Left lung (tissue), 14 donors: ENCODE results near the gene CDC27. TPM values are rescaled to one million over a fixed set of nuclear protein-coding genes. Genes with fewer than 3 reads are reported as not detected.

Experiments used
- ATAC-seq: fragments of 200-7000 bp; cut with Tn5 transposase; one replicate; pipeline ENCODE4 v1.9.1; 2020; ENCODE audit warnings: moderate library complexity
- DNase-seq, 4 donors: peaks; one replicate each; pipeline ENCODE4 v3.0.0-alpha.2; 2013 to 2020
- H3K27ac ChIP-seq, 2 donors: fragments of 200-600 bp; sonication (generic) in 1 of 2; one replicate each; pipeline versions ENCODE4 v1.5.0 to v1.8.0; 2020 to 2021
- H3K27me3 ChIP-seq, 2 donors: fragments of 200-600 bp; sonication (generic) in 1 of 2; one replicate each; pipeline versions ENCODE4 v1.5.0 to v1.8.0; 2020 to 2021
- H3K36me3 ChIP-seq, 2 donors: fragments of 200-600 bp; sonication (generic) in 1 of 2; one replicate each; pipeline versions ENCODE4 v1.5.0 to v1.8.0; 2020 to 2021
- H3K4me1 ChIP-seq, 2 donors: fragments of 200-600 bp; one replicate each; pipeline ENCODE4 v1.8.0; 2021
- H3K4me3 ChIP-seq, 2 donors: fragments of 200-600 bp; sonication (generic) in 1 of 2; one replicate each; pipeline versions ENCODE4 v1.5.0 to v1.8.0; 2020 to 2021; ENCODE audit warnings: mild to moderate bottlenecking in 1 of 2
- H3K9me3 ChIP-seq, 2 donors: fragments of 200-600 bp; sonication (generic) in 1 of 2; one replicate each; pipeline versions ENCODE4 v1.5.0 to v1.8.0; 2020 to 2021
- intact Hi-C, 2 donors: fragments of 100-400 bp; cut with DNase I; formaldehyde crosslinking; loops; one replicate each; pipeline versions ENCODE4 v1.11.2 to v1.14.2; 2022
- long read RNA-seq, 12 donors: library from polyadenylated mRNA in 2 of 12; unstranded in 2 of 12; transcript quantifications; one replicate each; pipeline ENCODE4 v2.0.0 and lab custom pipeline, GENCODE V29; 2019 to 2026
- polyA plus RNA-seq, 6 donors: library from polyadenylated mRNA; unstranded; fragments of 120-200 nt; gene quantifications; one replicate each; pipeline ENCODE4 v1.2.1, GENCODE V29; 2013; ENCODE audit not compliant: insufficient read length in 6 of 6
- total RNA-seq, 2 donors: library from RNA; stranded (reverse); fragmentation: NEBNext Ultra II Directional; extraction: Animal tissue kit (Norgen Biotek cat#: 25700); gene quantifications; one replicate each; pipeline ENCODE4 v1.2.1, GENCODE V29; 2021
- TF ChIP-seq, protein P1 (sequence below), 2 donors: fragments of 200-600 bp; sonication (generic) in 1 of 2; IDR thresholded peaks; one replicate each; pipeline versions ENCODE4 v1.5.0 to v1.8.0; 2021; ENCODE audit warnings: antibody characterized with exemption in 2 of 2
- donor health status: DM: no; HTN: yes; CAD: no.
- donor health status: DM: no; HTN: no; CAD: no.

CDC27 gene, protein sequence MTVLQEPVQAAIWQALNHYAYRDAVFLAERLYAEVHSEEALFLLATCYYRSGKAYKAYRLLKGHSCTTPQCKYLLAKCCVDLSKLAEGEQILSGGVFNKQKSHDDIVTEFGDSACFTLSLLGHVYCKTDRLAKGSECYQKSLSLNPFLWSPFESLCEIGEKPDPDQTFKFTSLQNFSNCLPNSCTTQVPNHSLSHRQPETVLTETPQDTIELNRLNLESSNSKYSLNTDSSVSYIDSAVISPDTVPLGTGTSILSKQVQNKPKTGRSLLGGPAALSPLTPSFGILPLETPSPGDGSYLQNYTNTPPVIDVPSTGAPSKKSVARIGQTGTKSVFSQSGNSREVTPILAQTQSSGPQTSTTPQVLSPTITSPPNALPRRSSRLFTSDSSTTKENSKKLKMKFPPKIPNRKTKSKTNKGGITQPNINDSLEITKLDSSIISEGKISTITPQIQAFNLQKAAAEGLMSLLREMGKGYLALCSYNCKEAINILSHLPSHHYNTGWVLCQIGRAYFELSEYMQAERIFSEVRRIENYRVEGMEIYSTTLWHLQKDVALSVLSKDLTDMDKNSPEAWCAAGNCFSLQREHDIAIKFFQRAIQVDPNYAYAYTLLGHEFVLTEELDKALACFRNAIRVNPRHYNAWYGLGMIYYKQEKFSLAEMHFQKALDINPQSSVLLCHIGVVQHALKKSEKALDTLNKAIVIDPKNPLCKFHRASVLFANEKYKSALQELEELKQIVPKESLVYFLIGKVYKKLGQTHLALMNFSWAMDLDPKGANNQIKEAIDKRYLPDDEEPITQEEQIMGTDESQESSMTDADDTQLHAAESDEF
- 10 to 100 TPM; 84.0 to 85.1 TPM for total RNA-seq
- 10 to 100 TPM; 59.3 to 66.4 (median 60.5) TPM for polyA plus RNA-seq
- long read RNA-seq, donor 1, partial matches to known transcripts: 5 of 6 reads
- long read RNA-seq, donor 1, other reads (novel, unspliced or antisense): 0 of 6 reads
- long read RNA-seq, donor 2, full-length matches to known transcripts: 2 of 2 reads
- long read RNA-seq, donor 2, partial matches to known transcripts: 0 of 2 reads
- long read RNA-seq, donor 2, other reads (novel, unspliced or antisense): 0 of 2 reads
- long read RNA-seq, donor 3, full-length matches to known transcripts: 1 of 1 reads
- long read RNA-seq, donor 3, partial matches to known transcripts: 0 of 1 reads
- long read RNA-seq, donor 3, other reads (novel, unspliced or antisense): 0 of 1 reads
- long read RNA-seq, donor 4, partial matches to known transcripts: 18 of 23 reads
- long read RNA-seq, donor 4, other reads (novel, unspliced or antisense): 5 of 23 reads
- long read RNA-seq, donor 5, full-length matches to known transcripts: 2 of 2 reads
- long read RNA-seq, donor 5, partial matches to known transcripts: 0 of 2 reads
- long read RNA-seq, donor 5, other reads (novel, unspliced or antisense): 0 of 2 reads
- long read RNA-seq, donor 6, full-length matches to known transcripts: 2 of 18 reads
- long read RNA-seq, donor 6, partial matches to known transcripts: 8 of 18 reads
- long read RNA-seq, donor 6, other reads (novel, unspliced or antisense): 8 of 18 reads
- long read RNA-seq, donor 7, full-length matches to known transcripts: 2 of 2 reads
- long read RNA-seq, donor 7, partial matches to known transcripts: 0 of 2 reads
- long read RNA-seq, donor 7, other reads (novel, unspliced or antisense): 0 of 2 reads
- long read RNA-seq, donor 8: 0 reads
- long read RNA-seq, donor 9: 0 reads
- long read RNA-seq, donor 10, partial matches to known transcripts: 16 of 18 reads
- long read RNA-seq, donor 10, other reads (novel, unspliced or antisense): 2 of 18 reads
- long read RNA-seq, donor 11: 0 reads
- long read RNA-seq, donor 12: 0 reads

- Histone ChIP-seq H3K4me1 (peaks cover 15 to 47% of the 10 kb centered on the region in 2 donors), H3K9me3 (no peaks in the 10 kb centered on the region), H3K27me3 (no peaks in the 10 kb centered on the region), H3K36me3 (no peaks in the 10 kb centered on the region), H3K4me3 (peak within 1 kb of the TSS; percentile 77 to 84), H3K27ac (peak within 1 kb of the TSS; percentile 91 to 97)
- DNase-seq (peak; percentile 99 to 100 (median 100)), ATAC-seq (peak; percentile 96)
- intact Hi-C loops: no loop called here
- TF ChIP-seq, protein P1, sequence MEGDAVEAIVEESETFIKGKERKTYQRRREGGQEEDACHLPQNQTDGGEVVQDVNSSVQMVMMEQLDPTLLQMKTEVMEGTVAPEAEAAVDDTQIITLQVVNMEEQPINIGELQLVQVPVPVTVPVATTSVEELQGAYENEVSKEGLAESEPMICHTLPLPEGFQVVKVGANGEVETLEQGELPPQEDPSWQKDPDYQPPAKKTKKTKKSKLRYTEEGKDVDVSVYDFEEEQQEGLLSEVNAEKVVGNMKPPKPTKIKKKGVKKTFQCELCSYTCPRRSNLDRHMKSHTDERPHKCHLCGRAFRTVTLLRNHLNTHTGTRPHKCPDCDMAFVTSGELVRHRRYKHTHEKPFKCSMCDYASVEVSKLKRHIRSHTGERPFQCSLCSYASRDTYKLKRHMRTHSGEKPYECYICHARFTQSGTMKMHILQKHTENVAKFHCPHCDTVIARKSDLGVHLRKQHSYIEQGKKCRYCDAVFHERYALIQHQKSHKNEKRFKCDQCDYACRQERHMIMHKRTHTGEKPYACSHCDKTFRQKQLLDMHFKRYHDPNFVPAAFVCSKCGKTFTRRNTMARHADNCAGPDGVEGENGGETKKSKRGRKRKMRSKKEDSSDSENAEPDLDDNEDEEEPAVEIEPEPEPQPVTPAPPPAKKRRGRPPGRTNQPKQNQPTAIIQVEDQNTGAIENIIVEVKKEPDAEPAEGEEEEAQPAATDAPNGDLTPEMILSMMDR (IDR thresholded peaks at IDR 0.05): peak in 1 of 2 donors; percentile 16
Measured at GRCh38 chr17:47188876-47189731, at the start of gene CDC27. Gene CDC27, minus strand, starts transcription at chr17:47189295. Its CDS starts 123 bp downstream, at chr17:47189172.

GRCh38 chr17:47238321-47239010 lies 49.4 kb upstream of the CDC27 start:
- TF ChIP-seq, protein P1 (IDR thresholded peaks at IDR 0.05): no peak
- Histone ChIP-seq H3K36me3 (no peaks in the 10 kb centered on the region), H3K4me1 (peaks cover 14 to 20% of the 10 kb centered on the region in 2 donors), H3K9me3 (peaks cover 0 to 5% of the 10 kb centered on the region in 2 donors), H3K27me3 (no peaks in the 10 kb centered on the region), H3K4me3 (no peak overlapping the region), H3K27ac (no peak overlapping the region)
- DNase-seq (no peak), ATAC-seq (no peak)
- intact Hi-C loops: no loop called here

- H3K27ac ChIP-seq: no peak overlapping the region
- ATAC-seq (no peak), DNase-seq (no peak)
- H3K4me3 ChIP-seq: no peak overlapping the region
- TF ChIP-seq, protein P1 (IDR thresholded peaks at IDR 0.05): no peak
- peaks cover 0 to 5% of the 10 kb centered on the region in 2 donors for H3K9me3 ChIP-seq
- intact Hi-C loops: no loop called here
- H3K36me3 ChIP-seq: no peaks in the 10 kb centered on the region
- peaks cover 16 to 20% of the 10 kb centered on the region in 2 donors for H3K4me1 ChIP-seq
- H3K27me3 ChIP-seq: no peaks in the 10 kb centered on the region
Measured at GRCh38 chr17:47237841-47238240, 48.7 kb upstream of the CDC27 start.
